ENCODE results near the gene PRAME. TPM values are rescaled to one million over a fixed set of nuclear protein-coding genes. Genes with fewer than 3 reads are reported as not detected.
"Not testable (repeated sequence)": the region's sequence is repeated elsewhere in the genome, so short reads cannot be mapped to it uniquely, and the experiment has no call there.

PRAME gene
- total RNA-seq, 1 donor from 2014 or later = not detected

- no peaks in the 10 kb centered on the region for H3K36me3 ChIP-seq
- no peak for DNase-seq
- no peaks in the 10 kb centered on the region for H3K4me1 ChIP-seq
- H3K27me3 ChIP-seq (ENCODE audit: low read depth) = peaks cover 43% of the 10 kb centered on the region
- intact Hi-C loops (cut with micrococcal nuclease) = no loop called here
- H3K4me3 ChIP-seq = no peak overlapping the region
- H3K9me3 ChIP-seq (replicated peaks) = peaks cover 9% of the 10 kb centered on the region
- no peak overlapping the region for H3K27ac ChIP-seq (replicated peaks)
- no peak for TF ChIP-seq CTCF (IDR thresholded peaks at IDR 0.05; ENCODE audit: borderline replicate concordance)
Observed at GRCh38 chr22:22535662-22536061, 23.4 kb downstream of the PRAME start.

- intact Hi-C loops (cut with micrococcal nuclease) = no loop called here
- H3K27ac ChIP-seq (replicated peaks) = no peak overlapping the region
- DNase-seq = no peak
- no peaks in the 10 kb centered on the region for H3K36me3 ChIP-seq
- TF ChIP-seq CTCF (IDR thresholded peaks at IDR 0.05; ENCODE audit: borderline replicate concordance) = no peak
- H3K27me3 ChIP-seq (ENCODE audit: low read depth) = peaks cover 34% of the 10 kb centered on the region
- no peak overlapping the region for H3K4me3 ChIP-seq
- H3K4me1 ChIP-seq = no peaks in the 10 kb centered on the region
- H3K9me3 ChIP-seq (replicated peaks) = peaks cover under 1% of the 10 kb centered on the region
Observed at GRCh38 chr22:22534604-22535415, 24.3 kb downstream of the PRAME start.

- Histone ChIP-seq H3K9me3 (replicated peaks) (no peaks in the 10 kb centered on the region), H3K27me3 (ENCODE audit: low read depth) (peaks cover 35% of the 10 kb centered on the region), H3K27ac (replicated peaks) (no peak overlapping the region), H3K36me3 (no peaks in the 10 kb centered on the region), H3K4me3 (no peak overlapping the region), H3K4me1 (no peaks in the 10 kb centered on the region)
- DNase-seq = no peak
- intact Hi-C loops (cut with micrococcal nuclease) = no loop called here
- TF ChIP-seq CTCF (IDR thresholded peaks at IDR 0.05; ENCODE audit: borderline replicate concordance) = no peak
Observed at GRCh38 chr22:22533863-22534262, 25.2 kb downstream of the PRAME start.

GRCh38 chr22:22533417-22533816 lies 25.6 kb downstream of the PRAME start:
- no peaks in the 10 kb centered on the region for H3K36me3 ChIP-seq
- H3K9me3 ChIP-seq (replicated peaks) = no peaks in the 10 kb centered on the region
- no peak overlapping the region for H3K4me3 ChIP-seq
- DNase-seq = no peak
- no peak overlapping the region for H3K27ac ChIP-seq (replicated peaks)
- H3K27me3 ChIP-seq (ENCODE audit: low read depth) = peaks cover 38% of the 10 kb centered on the region
- no peak for TF ChIP-seq CTCF (IDR thresholded peaks at IDR 0.05; ENCODE audit: borderline replicate concordance)
- no peaks in the 10 kb centered on the region for H3K4me1 ChIP-seq
- intact Hi-C loops (cut with micrococcal nuclease) = no loop called here

- H3K27me3 ChIP-seq (ENCODE audit: low read depth) = peaks cover 38% of the 10 kb centered on the region
- DNase-seq; H3K9me3 ChIP-seq (replicated peaks); intact Hi-C loops (cut with micrococcal nuclease); H3K4me1 ChIP-seq; H3K36me3 ChIP-seq; H3K27ac ChIP-seq (replicated peaks); H3K4me3 ChIP-seq: not testable (repeated sequence)
Observed at GRCh38 chr22:22532547-22533071, 26.5 kb downstream of the PRAME start.
